ENCODE data around the gene EIF4A2.

EIF4A2 gene

DNA sequence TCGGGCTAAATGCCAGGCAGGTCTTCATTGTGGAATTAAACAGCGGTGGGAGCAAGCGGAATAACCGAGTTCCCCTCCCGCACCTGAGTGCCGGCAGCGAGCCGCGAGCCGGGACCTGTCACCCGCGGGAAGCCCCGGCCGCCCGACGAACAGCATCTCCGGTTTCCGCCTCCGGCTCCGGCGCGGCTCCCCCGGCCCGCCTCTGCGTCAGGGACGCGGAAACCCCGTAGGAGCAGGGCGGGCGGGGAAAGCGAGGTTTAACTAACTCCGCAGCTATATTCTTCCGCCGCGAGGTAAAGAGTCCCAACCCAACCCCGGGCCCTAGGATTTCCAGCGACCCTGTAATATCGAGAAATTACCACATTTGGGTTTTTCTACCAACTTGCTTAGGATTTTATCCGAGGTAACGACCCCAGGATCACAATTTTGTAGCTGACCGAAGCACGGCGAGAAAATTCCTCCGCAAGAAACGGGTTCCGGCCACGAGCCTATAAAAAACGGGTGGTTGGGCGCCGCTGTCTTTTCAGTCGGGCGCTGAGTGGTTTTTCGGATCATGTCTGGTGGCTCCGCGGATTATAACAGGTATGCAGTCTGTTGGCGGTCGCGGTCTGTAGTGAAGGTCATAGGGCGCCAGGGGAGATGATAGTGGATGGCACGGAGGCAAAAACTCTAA, at the start of gene EIF4A2:
Gene EIF4A2, plus strand, starts transcription at position 520 of the 673 bp plus-strand sequence. Its CDS starts 34 bp downstream, at position 554.
- DNase-seq (ENCODE audit: low spot score) (peak; percentile 73), FAIRE-seq (no peak)

DNA sequence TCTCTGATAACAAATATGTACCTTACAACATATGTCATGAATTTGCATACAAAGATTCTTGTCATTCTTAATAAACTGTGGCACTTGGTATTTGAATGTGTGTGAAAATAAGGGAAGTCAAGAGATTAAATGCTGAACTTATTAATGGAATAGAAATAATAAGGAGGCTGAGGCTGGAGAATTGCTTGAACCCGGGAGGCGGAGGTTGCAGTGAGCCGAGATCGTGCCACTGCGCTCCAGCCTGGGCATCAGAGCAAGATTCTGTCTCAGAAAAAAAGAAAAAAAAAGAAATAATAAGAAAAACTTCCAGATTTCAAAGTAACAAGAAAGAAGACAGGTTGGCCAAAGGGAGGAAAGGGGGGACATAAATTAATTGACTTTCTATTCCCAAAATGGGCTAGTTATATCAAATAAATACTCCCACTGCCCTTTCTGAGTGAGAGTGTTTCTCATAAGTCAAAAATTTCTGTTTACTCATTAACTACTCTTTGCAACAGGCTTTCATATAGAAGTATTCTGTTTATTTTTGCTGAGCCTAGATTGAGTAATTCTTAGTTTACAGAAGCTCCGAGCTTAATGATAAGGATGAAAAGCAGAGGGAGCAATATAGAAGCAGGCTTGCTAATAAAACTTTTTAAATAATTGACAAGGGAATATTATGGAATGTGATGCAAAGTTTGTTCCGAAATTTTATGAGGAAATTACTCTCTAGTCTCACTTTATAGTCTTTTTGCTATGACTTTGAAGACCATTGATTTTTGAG, 40.6 kb upstream of the EIF4A2 start:
- FAIRE-seq (no peak), DNase-seq (ENCODE audit: low spot score) (no peak)

DNA sequence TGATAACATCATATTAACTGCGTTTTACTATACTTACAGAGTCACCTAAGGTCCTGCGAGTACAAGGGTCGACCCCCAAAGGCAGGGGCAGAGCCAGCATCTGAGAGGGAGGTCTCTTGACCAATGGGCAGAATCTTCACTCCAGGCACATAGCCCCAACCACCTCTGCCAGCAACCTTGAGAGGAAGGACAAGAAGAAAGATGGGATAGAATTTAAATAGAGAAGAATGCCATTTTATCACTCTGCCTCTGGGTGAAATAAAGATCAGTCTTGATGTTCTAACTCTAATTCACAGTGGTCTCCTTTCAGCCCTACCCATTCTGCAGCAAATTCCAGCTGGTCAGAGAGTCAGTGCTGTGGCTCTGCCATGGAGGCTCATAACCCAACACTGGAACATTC, 39.7 kb upstream of the EIF4A2 start:
- DNase-seq (ENCODE audit: low spot score) (no peak), FAIRE-seq (no peak)

DNA sequence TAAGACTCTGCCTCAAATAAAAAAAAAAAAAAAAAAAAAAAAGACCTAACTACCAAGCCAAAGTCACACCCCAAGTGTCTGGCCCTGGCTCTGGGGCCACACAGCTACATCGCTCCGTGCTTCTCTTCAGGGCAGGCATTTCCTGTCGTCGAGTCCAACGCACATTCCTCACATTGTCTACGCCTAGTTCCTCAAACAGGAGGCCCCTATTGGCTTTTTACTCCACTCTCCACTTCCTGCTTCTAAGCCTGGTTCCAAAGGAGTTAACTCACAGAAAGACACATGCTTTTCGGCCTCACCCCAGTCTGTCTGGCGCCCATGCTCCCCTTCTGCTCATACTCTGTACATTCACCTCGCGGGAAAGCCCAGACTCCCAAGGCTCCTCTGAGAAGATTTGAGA, 37.4 kb upstream of the EIF4A2 start:
- peak; percentile 23 for DNase-seq (ENCODE audit: low spot score)
- no peak for FAIRE-seq

DNA sequence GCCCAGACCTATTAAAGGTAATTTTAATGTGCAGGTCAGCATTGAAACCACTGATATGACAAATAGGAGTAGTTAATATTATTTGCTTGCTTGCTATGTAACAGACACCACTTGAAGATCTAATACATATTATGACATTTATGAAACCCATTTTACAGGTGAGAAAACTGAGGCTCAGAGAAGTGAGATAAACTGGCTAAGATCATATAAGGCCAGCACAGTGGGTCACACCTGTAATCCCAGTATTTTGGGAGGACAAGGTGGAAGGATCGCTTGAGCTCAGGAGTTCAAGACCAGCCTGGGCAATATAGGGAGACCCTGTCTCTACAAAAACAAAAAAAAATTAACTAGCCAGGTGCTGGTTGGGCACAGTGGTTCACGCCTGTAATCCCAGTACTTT, 33.1 kb upstream of the EIF4A2 start:
- no peak for FAIRE-seq
- DNase-seq (ENCODE audit: low spot score): no peak

DNA sequence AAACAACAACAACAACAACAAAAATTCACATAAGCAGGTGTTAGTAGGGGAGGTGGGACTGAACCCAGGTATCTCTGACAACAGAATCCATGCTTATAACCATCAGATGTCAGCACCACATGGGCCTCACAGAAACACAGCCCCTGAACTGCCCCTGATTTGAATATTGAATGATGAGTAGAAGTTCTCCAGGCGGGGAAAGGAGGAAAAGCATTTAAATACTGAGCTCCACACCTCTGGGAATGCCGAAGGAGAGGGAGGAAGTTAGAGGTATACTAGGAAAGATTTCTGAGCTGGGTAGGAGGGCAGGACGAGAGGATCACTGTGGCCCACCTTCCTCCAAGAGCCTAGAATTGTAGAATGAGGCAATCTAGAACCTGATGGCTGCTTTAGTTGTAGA, 31.9 kb upstream of the EIF4A2 start:
- FAIRE-seq: no peak
- no peak for DNase-seq (ENCODE audit: low spot score)

DNA sequence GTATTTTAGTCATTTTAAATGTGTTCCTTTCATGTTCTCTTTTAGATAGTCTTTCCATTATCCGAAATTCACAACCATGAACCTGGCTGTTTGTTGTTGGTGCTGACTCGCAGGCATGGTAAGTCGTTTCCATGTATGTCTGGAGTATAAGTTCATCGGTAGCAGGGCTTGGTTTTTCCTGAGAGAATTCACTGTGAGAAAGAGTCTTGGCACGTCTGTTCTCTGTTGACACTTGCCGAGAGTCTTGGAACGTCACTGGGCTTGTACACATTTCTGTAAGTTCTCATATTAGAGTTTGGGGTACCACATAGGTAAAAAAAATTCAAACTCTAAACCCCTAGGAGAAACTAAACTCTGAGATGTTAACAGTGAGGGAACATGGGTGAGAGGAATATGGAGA, 29.4 kb upstream of the EIF4A2 start:
- DNase-seq (ENCODE audit: low spot score): no peak
- no peak for FAIRE-seq

DNA sequence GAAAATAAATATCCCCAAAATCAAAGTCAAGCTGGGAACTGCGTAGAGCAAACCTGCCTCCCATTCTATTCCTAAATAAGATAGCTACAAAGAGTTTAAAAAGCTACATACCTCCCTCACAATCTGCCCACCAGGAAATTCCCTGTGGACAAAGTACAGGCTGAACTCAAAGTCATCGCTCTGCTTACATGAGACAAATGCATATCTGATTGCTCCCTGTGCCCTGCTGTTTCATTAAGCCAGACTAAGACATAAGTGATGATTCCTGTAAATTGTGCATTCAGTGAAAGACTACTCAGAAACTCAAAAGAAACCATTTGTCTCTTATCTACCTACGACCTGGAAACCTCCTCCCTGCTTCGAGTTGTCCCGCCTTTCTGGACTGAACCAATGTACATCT, 28.5 kb upstream of the EIF4A2 start:
- no peak for DNase-seq (ENCODE audit: low spot score)
- no peak for FAIRE-seq

DNA sequence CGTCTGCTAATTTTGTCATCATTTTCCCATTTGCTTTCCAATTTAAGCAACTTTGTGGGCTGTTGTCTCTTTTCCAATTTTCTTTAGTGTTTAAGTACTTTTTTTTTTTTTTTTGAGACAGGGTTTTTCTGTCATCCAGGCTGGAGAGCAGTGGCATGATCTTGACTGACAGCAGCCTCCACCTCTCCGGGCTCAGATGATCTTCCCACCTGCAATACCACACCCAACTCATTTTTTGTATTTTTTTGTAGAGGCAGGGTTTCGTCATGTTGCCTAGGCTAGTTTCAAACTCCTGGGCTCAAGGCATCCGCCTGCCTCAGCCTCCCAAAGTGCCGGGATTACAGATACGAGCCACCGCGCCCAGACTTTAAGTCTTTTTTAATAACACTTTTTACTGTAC, 26.2 kb upstream of the EIF4A2 start:
- FAIRE-seq: no peak
- DNase-seq (ENCODE audit: low spot score): no peak

DNA sequence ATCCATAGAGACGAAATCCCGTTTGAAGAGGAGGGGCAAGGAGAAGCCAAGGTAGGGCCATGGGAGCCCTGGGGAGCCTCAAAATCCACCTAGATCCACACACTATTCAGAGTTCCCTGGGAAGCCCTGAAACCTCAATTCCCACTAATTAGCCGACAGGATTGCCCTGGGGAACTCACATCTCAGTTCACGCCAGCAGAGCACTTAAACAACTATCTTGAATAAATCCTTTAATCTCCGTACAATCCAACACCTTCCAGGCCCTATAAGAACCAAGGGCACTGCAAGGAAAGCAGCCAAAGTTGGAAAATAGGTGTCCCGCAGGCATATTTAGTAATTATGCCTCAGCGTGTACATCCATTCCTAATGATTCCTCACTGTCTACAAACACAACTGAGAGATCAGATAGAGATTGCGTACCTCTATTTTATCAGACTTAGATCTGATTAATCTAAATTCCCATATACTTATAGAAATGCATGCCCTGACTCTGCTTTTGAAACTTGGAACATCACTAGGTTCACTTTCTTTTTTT, 25.6 kb upstream of the EIF4A2 start:
- FAIRE-seq (no peak), DNase-seq (ENCODE audit: low spot score) (no peak)

DNA sequence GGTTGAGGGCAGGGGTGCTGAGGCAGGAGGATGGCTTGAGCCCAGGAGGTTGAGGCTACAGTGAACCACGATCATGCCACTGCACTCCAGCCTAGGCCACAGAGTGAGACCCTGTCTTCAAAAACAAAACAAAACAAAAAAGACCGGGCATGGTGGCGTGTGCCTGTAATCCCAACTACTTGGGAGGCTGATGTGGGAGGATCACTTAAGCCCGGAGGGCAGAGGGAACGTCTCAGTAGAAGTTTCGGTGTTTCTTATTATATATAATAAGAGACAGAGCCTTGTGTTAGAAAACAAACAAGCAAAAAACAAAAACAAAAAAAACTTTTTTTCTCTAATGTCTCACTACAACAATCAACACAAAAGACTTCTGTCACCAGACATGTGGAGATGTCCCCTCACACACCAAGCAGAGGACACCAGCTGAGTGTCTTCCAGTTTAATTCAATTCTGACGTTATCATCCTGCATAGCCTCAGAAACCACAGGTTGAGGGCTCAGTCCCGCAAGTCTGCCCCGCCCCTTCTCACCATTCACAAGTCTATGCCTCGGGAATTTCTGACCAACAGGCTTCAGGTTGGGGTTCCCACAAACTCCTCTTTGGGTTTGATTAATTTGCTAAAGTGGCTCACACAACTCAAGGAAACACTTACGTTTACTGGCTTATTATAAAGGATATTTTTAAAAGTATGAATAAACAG, 24.0 kb upstream of the EIF4A2 start:
- no peak for DNase-seq (ENCODE audit: low spot score)
- no peak for FAIRE-seq

DNA sequence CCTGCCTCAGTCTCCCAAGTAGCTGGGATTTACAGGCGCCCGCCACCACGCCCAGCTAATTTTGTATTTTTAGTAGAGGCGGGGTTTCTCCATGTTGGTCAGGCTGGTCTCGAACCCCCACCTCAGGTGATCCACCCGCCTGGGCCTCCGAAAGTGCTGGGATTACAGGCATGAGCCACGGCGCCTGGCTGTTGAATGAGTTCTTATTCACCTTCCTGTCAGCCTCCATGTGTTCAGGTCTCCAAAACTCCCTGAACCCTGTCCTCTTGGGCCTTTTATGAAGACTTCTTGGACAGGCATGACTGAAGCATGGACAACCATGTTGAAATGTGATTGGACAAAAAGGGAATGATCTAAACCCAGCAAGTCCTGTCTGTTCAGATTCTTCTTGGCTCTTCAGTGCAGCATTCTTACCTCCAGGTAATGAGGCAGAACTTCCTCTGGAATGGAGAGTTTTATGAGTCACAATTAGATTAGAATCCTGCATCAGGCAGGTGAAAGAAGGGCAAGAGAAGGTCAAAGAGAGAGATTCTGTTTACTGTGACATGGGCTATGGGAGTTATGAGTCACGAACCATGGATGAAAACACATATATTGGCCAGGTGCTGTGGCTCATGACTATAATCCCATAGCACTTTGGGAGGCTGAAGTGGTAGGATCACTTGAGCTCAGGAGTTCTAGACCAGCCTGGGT, 23.1 kb upstream of the EIF4A2 start:
- peak; percentile 58 for DNase-seq (ENCODE audit: low spot score)
- FAIRE-seq: peak; percentile 44

DNA sequence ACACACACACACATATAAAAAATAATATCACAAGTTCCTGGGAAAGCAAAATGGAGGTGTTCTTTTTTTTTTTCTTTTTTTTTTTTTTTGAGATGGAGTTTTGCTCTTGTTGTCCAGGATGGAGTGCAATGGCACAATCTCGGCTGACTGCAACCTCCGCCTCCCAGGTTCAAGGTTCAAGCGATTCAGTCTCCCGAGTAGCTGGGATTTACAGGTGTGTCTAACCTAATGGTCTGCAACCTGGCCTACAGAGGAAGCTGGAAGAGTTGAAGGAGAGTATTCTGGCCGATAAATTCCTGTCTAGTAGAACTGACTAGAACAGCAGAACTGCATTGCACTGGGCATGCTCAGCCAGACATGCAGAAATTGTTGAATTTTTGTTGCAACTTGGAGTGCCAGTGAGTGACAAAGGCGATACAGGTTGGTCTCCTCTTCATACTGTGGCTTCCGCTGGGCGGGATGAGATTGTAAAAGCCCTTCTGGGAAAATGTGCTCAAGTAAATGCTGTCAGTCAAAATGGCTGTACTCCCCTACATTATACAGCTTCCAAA, 22.4 kb upstream of the EIF4A2 start:
- DNase-seq (ENCODE audit: low spot score) (no peak), FAIRE-seq (no peak)

DNA sequence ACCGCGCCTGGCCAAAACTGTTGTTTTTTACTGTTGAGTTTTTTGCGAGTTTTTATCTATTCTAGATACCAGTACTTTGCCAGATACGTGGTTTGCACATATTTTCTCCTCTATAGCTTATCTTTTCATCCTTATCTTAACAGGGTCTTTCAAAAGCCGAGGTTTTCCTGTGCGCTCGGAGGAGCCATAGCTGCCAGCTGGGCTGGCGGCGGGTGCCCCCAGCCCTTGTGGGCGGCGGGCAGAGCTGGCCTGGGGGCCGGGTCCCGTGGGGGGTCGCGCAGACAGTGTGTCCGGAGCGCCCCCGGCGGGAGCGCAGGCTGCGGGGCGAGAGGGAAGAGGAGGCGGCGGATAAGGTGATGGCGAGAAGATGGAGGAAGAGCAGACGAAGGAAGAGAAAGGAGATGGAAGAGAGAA, 11.1 kb upstream of the EIF4A2 start:
- FAIRE-seq (no peak), DNase-seq (ENCODE audit: low spot score) (no peak)

DNA sequence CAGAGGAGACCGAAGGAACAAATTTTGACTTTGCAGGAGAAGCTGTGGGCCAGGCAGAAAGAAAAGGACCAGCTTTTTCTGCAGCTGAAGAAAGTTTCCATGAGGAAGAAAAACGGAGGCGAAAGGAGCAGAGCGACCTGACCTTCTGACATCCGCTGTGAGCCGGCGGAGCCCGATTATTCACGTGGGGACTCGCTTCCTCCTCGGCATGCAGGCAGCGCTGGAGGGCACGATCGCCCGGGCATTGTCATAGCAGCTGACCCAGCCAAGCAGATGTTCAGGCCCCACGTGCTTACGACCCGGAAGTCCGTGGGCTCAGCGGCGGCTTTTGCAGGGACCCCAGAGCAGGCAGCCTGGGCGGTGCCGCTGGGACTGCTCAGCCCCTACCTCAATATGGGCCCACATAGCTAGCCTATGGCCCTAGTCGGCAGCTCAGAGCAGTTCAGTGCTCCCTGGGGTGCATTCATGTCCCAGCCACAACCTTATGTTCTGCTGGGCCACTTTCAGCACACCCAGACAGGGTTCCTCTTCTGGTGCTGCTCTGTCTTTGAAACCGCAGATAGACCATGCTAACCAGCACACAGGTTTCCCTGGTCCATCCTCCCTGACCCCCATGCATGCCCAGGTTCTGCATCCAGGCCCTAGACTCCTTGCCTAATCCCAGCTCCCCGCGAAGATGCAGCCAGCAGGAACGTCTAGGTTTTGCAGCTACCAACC, 10.5 kb upstream of the EIF4A2 start:
- FAIRE-seq (no peak), DNase-seq (ENCODE audit: low spot score) (no peak)

DNA sequence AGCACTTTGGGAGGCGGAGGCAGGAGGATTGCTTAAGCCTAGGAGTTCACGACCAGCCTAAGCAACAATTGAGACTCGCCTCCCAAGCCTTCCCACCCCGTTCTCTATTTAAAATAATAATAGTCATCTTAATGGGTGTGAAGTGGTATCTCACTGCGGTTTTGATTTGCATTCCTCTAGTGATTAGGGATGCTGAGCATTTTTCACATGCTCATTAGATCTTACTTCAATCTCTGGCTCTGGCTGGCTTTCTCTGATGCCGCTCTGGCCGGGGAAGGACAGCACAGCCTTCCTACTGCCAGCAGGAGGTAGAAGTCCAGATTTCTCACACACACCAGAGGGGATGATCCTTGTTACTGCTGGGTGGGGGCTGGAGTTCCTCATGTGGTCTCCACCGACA, 7.4 kb upstream of the EIF4A2 start:
- DNase-seq (ENCODE audit: low spot score): no peak

DNA sequence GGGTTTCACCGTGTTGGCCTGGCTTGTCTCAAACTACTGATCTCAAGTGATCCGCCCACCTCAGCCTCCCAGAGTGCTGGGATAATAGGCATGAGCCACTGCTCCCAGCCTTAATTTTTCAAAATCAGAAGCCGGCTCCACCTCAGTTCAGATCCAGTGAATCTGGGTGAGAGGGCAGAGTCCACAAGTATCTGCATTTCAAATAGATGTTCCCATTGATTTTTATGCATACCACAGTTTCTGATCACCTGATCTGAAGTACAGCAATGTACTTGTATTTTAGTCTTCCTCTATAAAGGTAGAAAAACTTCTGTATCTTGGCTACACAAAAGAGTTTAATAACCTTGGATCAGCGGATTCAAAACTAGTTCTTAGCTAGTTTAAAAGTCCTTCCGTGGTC, 4.2 kb upstream of the EIF4A2 start:
- no peak for FAIRE-seq

More for the DNA sequence above, 7.4 kb upstream of the EIF4A2 start:
- no peak for FAIRE-seq

DNA sequence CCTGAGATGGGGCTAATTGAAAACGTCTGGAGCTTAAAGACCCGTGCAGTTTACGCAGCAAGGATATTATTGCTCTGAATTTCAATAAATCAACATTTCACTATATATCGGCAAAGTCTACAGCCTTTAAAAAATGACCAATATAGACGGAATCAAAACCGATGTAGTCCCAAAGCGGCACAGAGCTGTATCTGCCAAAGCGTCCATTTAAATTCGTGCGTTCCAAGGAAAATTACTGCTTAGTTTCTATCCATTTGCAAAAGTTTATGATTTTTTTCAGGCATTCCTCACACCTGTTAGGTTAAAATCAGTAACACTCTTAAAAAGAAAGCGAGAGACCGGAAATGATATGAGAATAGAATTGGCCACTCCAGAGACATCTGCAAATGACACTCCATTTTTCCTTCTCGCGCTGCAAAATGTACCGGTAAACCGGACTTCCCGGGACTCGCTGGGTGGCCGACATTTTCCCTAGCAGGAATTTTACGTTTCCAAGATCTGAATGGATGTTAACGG, 777 bp upstream of the EIF4A2 start:
- FAIRE-seq: no peak
- no peak for DNase-seq (ENCODE audit: low spot score)

More for the DNA sequence above, 4.2 kb upstream of the EIF4A2 start:
- no peak for DNase-seq (ENCODE audit: low spot score)

DNA sequence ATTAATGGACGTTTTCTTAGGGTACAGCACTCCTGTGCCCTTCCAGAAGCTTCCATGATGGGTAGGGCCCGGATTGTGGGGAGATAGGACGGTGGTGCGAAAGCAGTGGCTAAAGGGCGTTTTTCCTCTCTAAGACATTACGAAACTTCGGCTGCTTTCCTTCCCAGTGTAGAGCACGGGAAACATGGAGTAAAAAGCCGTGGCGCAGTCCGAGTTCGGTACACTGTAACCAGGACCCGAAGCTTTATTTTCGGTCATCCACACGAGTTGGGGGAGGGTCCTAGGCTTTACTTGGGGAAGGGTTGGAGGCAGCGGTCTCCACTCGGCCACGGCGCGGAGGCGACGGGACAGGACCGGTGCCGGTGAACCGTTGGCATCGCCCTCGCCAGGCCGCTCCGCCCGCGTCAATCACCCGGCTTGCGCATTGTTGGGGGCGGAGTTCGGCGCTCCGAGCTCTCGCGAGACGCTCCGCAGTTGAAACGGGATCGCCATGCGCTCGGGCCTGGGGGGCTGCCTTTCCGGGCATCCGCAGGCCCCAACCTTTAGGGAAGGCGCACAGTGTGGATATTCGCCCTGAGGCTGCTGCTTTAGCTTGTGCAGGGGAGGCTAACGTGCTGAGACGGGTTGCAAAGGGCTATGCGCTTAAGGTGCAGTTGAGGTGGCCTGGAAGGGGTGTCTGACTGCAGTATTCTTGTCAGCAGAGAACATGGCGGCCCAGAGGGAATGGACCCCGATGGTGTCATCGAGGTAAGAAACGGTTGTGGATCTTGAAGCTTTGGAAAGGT, 546 bp downstream of the EIF4A2 start:
- no peak for FAIRE-seq
- peak; percentile 43 for DNase-seq (ENCODE audit: low spot score)
